Lower lobe of right lung (tissue), 2 donors: ENCODE measurements around the gene TGM4. TPM values are rescaled to one million over a fixed set of nuclear protein-coding genes. Genes with fewer than 3 reads are reported as not detected.

Source experiments
- ATAC-seq, 2 donors: fragments of 200-7000 bp; cut with Tn5 transposase; one replicate each; pipeline ENCODE4 v1.9.1; 2020 to 2022; ENCODE audit warnings: mild to moderate bottlenecking in 2 of 2, moderate library complexity in 2 of 2
- DNase-seq: peaks from one replicate; pipeline ENCODE4 v3.0.0-alpha.2; 2020
- H3K27ac ChIP-seq: fragments of 200-600 bp; one replicate; pipeline ENCODE4 v1.8.0; 2022
- H3K27me3 ChIP-seq: fragments of 200-600 bp; one replicate; pipeline ENCODE4 v1.8.0; 2022; ENCODE audit warnings: low read depth
- H3K36me3 ChIP-seq: fragments of 200-600 bp; one replicate; pipeline ENCODE4 v1.8.0; 2022; ENCODE audit warnings: mild to moderate bottlenecking
- H3K4me1 ChIP-seq: fragments of 200-600 bp; one replicate; pipeline ENCODE4 v1.8.0; 2022
- H3K4me3 ChIP-seq: fragments of 200-600 bp; one replicate; pipeline ENCODE4 v1.8.0; 2022; ENCODE audit warnings: mild to moderate bottlenecking
- H3K9me3 ChIP-seq: fragments of 200-600 bp; one replicate; pipeline ENCODE4 v1.8.0; 2022
- CTCF ChIP-seq: fragments of 200-600 bp; IDR thresholded peaks from one replicate; pipeline ENCODE4 v1.8.0; 2022; ENCODE audit warnings: antibody characterized with exemption, mild to moderate bottlenecking
- intact Hi-C: fragments of 100-400 bp; cut with DNase I; formaldehyde crosslinking; loops from one replicate; pipeline ENCODE4 v1.11.0; 2022
- total RNA-seq: library from RNA; stranded (reverse); fragmentation: NEBNext Ultra II Directional; extraction: Animal tissue kit (Norgen Biotek cat#: 25700); gene quantifications from one replicate; pipeline ENCODE4 v1.2.1, GENCODE V29; 2021
- donor health status: DM: no; HTN: yes; CAD: no; lungs with severe emphysema.

The TGM4 gene
- total RNA-seq, 1 donor from 2014 or later, result not detected

GRCh38 chr3:44832965-44833364 lies 41.4 kb upstream of the TGM4 start:
- Histone ChIP-seq H3K27me3 (no peaks in the 10 kb centered on the region), H3K4me1 (no peaks in the 10 kb centered on the region), H3K36me3 (no peaks in the 10 kb centered on the region), H3K27ac (no peak overlapping the region), H3K9me3 (peaks cover 17% of the 10 kb centered on the region), H3K4me3 (no peak overlapping the region)
- ATAC-seq (no peak), DNase-seq (no peak)
- TF ChIP-seq CTCF, result no peak
- intact Hi-C loops, result no loop called here

- intact Hi-C loops, result no loop called here
- no peak for DNase-seq
- Histone ChIP-seq H3K36me3 (no peaks in the 10 kb centered on the region), H3K27me3 (no peaks in the 10 kb centered on the region), H3K4me3 (no peak overlapping the region), H3K27ac (no peak overlapping the region), H3K4me1 (no peaks in the 10 kb centered on the region), H3K9me3 (peaks cover 17% of the 10 kb centered on the region)
- no peak for TF ChIP-seq CTCF
- no peak for ATAC-seq
These were observed 41.0 kb upstream of the TGM4 start for GRCh38 chr3:44833394-44833793.

- TF ChIP-seq CTCF, result no peak
- peaks cover 17% of the 10 kb centered on the region for H3K9me3 ChIP-seq
- ATAC-seq (no peak), DNase-seq (no peak)
- no peak overlapping the region for H3K4me3 ChIP-seq
- intact Hi-C loops, result no loop called here
- no peaks in the 10 kb centered on the region for H3K27me3 ChIP-seq
- H3K27ac ChIP-seq, result no peak overlapping the region
- no peaks in the 10 kb centered on the region for H3K36me3 ChIP-seq
- no peaks in the 10 kb centered on the region for H3K4me1 ChIP-seq
These were observed 38.7 kb upstream of the TGM4 start for GRCh38 chr3:44835684-44836083.

- DNase-seq (no peak), ATAC-seq (no peak)
- Histone ChIP-seq H3K4me1 (no peaks in the 10 kb centered on the region), H3K36me3 (no peaks in the 10 kb centered on the region), H3K4me3 (no peak overlapping the region), H3K27me3 (no peaks in the 10 kb centered on the region), H3K27ac (no peak overlapping the region), H3K9me3 (peaks cover under 1% of the 10 kb centered on the region)
- intact Hi-C loops, result no loop called here
- no peak for TF ChIP-seq CTCF
These were observed 32.0 kb upstream of the TGM4 start for GRCh38 chr3:44842376-44842775.

GRCh38 chr3:44845528-44846520 lies 28.6 kb upstream of the TGM4 start:
- intact Hi-C loops, result no loop called here
- no peak for DNase-seq
- H3K27me3 ChIP-seq, result no peaks in the 10 kb centered on the region
- H3K4me1 ChIP-seq, result no peaks in the 10 kb centered on the region
- H3K9me3 ChIP-seq, result no peaks in the 10 kb centered on the region
- H3K36me3 ChIP-seq, result no peaks in the 10 kb centered on the region
- H3K27ac ChIP-seq, result peak overlapping the region; percentile 8
- peak; percentile 67 to 81 for ATAC-seq
- H3K4me3 ChIP-seq, result no peak overlapping the region
- no peak for TF ChIP-seq CTCF
